ENCODE data around the gene FAM184B.
"Not testable (repeated sequence)": the region's sequence is repeated elsewhere in the genome, so short reads cannot be mapped to it uniquely, and the experiment has no call there.

The FAM184B gene

GRCh38 chr4:17713779-17714178, 67.6 kb downstream of the FAM184B start:
- no peak for DNase-seq

GRCh38 chr4:17712166-17712565, 69.3 kb downstream of the FAM184B start:
- DNase-seq, result no peak

- not testable (repeated sequence) for DNase-seq
Measured at GRCh38 chr4:17711206-17711605, 70.2 kb downstream of the FAM184B start.

GRCh38 chr4:17709763-17710068, 71.7 kb downstream of the FAM184B start:
- no peak for DNase-seq

GRCh38 chr4:17708992-17709762, 72.2 kb downstream of the FAM184B start:
- no peak for DNase-seq

GRCh38 chr4:17707671-17708070, 73.8 kb downstream of the FAM184B start:
- no peak for DNase-seq

- DNase-seq, result no peak
Measured at GRCh38 chr4:17705107-17705506, 76.3 kb downstream of the FAM184B start.

- no peak for DNase-seq
Measured at GRCh38 chr4:17704020-17704650, 77.3 kb downstream of the FAM184B start.

- DNase-seq, result no peak
Measured at GRCh38 chr4:17702641-17703040, 78.8 kb downstream of the FAM184B start.

- DNase-seq, result no peak
Measured at GRCh38 chr4:17701882-17702281, 79.5 kb downstream of the FAM184B start.

GRCh38 chr4:17701138-17701839, 80.1 kb downstream of the FAM184B start:
- no peak for DNase-seq

GRCh38 chr4:17699380-17699779, 82.0 kb downstream of the FAM184B start:
- no peak for DNase-seq

- DNase-seq, result no peak
Measured at GRCh38 chr4:17698116-17698515, 83.3 kb downstream of the FAM184B start.

- DNase-seq, result no peak
Measured at GRCh38 chr4:17695341-17695740, 86.1 kb downstream of the FAM184B start.

GRCh38 chr4:17694552-17694951, 86.9 kb downstream of the FAM184B start:
- no peak for DNase-seq

GRCh38 chr4:17690898-17691297, 90.5 kb downstream of the FAM184B start:
- no peak for DNase-seq

GRCh38 chr4:17690135-17690534, 91.3 kb downstream of the FAM184B start:
- DNase-seq, result no peak

GRCh38 chr4:17688011-17688441, 93.4 kb downstream of the FAM184B start:
- DNase-seq, result no peak

- DNase-seq, result no peak
Measured at GRCh38 chr4:17687237-17687857, 94.1 kb downstream of the FAM184B start.

GRCh38 chr4:17684648-17685047, 96.8 kb downstream of the FAM184B start:
- DNase-seq, result not testable (repeated sequence)

GRCh38 chr4:17682222-17682566, 99.2 kb downstream of the FAM184B start:
- DNase-seq, result no peak

GRCh38 chr4:17681281-17682221, 99.9 kb downstream of the FAM184B start:
- DNase-seq, result no peak

All from left hindlimb (tissue), 1 donor.